ENCODE measurements around the gene ALPP.

DNA sequence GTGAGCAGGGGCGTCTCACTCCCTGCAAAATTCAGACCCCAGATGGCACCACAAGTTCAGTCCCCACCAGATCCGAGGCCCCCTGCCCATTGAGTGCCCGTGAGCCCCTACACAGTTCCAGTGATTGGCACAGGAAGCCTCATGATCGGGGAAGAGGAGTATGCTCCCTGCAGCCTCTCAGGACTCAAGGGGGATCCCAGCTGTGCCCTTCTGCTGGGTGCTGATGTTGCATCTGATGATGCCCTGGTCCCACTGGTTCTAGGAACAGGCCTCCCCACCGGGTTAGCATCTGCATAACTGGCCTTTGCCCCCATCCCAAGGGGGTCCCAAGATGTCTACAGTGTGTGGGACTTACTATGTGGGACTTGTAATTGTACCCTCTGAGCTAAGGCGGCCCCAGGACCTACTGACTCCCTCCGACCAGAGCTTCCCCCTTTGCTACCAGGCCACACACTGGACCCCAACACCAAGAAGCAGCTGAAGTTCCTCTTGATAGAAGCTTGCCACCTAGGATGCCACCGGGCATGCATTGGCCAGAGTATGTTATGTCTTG is 36.7 kb downstream of the ALPP start:
- TF ChIP-seq, protein P1, sequence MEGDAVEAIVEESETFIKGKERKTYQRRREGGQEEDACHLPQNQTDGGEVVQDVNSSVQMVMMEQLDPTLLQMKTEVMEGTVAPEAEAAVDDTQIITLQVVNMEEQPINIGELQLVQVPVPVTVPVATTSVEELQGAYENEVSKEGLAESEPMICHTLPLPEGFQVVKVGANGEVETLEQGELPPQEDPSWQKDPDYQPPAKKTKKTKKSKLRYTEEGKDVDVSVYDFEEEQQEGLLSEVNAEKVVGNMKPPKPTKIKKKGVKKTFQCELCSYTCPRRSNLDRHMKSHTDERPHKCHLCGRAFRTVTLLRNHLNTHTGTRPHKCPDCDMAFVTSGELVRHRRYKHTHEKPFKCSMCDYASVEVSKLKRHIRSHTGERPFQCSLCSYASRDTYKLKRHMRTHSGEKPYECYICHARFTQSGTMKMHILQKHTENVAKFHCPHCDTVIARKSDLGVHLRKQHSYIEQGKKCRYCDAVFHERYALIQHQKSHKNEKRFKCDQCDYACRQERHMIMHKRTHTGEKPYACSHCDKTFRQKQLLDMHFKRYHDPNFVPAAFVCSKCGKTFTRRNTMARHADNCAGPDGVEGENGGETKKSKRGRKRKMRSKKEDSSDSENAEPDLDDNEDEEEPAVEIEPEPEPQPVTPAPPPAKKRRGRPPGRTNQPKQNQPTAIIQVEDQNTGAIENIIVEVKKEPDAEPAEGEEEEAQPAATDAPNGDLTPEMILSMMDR (conservative IDR thresholded peaks at IDR 0.05; ENCODE audit: low read length): no peak
- no peak for TF ChIP-seq EZH2phosphoT487 (IDR thresholded peaks at IDR 0.05; ENCODE audit: borderline replicate concordance, low read depth, low read length)
